NAMALWA (cell line): ENCODE results near the gene CRTC3.
A peak's percentile ranks its signal among the peaks of the same experiment; 100 is the strongest.
"Not testable (repeated sequence)": the region's sequence is repeated elsewhere in the genome, so short reads cannot be mapped to it uniquely, and the experiment has no call there.

Experiments
- DNase-seq: peaks from one replicate; pipeline ENCODE4 v3.0.0-alpha.2; 2015; ENCODE audit warnings: low spot score

The CRTC3 gene

DNA sequence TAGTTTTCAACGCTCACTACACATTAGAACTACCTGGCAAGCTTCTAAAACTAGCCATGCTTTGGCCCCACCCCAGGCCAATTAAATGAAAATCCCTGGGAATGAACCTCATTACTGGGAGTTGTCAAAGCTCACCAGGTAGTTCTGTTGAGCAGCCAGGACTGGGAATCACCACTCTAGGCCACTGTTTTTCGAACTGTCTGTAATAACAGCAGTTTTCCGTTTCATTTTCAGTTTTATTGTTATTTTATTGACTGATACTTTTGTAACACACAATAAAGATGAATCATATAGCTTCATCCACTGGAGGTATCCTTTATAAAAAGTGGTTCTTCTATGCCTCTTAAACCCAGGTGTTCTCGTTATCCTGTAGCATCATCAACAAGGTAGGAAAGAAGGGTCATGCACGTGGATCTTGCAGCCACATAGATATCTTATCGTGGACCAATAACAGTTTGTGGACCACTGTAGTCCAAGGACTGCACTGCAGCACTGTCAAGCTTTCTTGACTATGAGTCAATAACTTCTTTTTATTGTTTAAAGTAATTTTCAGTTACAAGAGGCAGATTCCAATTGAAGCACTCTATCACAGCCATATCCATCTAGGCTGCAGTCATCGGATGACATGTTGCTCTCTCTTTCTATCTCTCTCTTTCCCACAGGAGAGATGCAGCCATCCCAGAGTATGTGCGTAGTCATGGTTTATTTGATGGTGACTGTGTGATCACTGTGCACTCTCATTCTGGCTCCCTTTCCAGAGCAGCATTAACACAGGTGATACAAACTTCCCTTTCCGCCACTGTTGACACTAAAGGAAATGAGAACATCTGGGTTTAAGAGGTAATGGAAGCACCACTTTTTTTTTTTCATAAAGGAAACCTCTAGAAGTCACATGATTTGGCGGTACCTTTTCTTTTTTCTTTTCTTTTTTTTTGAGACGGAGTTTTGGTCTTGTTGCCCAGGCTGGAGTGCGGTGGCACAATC, 148.4 kb downstream of the CRTC3 start:
- no peak for DNase-seq

DNA sequence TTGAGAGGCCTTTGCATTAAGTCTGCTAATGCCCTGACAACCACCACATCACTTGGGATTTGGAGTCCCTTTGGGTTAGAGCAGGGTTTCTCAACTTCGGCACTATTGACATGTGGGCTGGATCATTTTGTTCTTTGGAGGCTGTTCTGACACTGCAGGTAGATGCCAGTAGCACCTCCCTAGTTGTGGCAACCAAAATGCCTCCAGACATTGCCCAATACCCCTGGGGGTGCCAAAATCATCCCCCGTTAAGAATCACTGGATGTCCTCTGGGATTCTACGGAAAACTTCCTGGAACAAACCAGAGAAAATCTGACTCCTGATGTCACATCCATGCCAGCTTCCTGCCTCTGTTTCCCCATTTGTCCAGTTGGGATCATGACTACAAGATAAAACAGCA, 150.2 kb downstream of the CRTC3 start:
- no peak for DNase-seq

DNA sequence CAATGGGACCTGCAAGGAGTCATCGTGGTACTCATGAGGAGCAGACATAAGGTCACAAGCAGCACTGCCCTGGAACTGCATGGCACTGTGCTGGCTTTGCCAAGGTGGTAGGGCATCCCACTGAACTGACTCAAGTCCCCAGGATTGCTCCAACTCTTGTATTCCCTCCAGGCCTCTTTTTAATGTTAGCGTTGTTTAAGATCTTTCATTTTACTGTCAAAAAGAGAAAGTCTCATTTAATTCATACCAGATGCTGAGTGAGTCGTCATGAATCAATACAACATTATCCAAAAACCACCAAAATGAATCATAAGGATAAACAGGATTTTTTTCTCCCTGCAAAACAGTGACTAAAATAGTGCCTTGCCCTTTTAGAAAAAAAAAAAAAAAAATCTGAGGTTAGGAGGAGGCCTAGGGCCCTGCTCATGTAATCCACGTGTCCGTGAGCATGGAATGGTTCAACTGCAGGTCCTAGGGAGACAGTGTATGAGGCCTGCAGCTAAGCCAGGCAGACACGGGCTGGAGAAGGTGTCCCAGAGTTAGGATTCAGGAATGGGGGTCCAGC, 150.7 kb downstream of the CRTC3 start:
- DNase-seq: no peak

DNA sequence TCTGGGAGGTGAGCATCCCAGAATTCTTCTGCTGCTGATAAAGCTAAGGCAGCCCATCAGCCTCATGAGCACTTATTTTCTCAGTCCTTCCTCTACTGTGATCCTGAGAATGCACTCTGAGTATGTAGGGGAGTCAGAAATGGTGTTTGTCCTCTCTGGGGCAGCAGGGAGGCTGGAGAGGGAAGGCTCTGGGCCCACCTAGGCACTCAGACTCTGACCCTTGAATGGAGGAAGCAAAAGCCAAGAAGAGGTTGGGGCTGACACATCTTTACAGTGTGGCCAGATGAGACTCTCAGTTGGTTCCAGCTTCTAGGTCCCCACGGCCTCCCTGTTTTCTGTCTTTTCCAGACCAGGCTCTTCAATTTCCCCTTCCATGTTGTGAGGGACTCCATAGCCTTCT, 151.3 kb downstream of the CRTC3 start:
- no peak for DNase-seq

DNA sequence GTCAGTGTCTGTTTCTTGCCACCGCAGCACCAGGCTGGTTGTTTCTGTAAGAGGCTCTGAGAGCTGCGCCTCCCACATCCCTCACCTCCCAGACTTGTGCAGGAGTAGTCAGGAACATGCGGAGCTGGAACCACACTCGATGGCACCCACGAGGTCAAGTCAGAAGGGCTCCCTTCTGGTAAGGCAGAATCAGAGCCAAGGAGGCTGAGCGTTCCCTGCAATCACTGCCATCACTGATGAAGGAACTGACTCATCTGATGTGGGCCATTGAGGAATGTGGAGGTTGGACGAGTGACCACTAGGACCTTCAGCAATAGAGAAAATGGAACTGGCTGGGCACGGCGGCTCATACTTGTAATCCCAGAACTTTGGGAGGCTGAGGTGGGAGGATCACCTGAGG, 151.8 kb downstream of the CRTC3 start:
- no peak for DNase-seq

DNA sequence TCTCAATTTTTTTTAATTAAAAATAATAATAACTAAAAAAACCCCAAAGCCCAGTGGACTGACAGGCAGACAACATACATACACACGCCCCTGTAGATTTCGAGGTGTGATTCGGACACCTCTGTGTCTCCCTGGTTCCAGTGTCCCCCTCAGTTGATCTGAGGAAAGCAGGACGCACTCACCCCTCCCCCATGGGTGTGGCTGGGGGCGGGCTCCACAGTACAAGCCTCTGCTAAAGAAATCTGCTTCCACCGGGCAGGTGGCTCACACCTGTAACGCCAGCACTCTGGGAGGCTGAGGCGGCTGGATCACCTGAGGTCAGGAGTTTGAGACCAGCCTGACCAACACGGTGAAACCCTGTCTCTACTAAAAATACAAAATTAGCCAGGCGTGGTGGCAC, 153.6 kb downstream of the CRTC3 start:
- DNase-seq: no peak

DNA sequence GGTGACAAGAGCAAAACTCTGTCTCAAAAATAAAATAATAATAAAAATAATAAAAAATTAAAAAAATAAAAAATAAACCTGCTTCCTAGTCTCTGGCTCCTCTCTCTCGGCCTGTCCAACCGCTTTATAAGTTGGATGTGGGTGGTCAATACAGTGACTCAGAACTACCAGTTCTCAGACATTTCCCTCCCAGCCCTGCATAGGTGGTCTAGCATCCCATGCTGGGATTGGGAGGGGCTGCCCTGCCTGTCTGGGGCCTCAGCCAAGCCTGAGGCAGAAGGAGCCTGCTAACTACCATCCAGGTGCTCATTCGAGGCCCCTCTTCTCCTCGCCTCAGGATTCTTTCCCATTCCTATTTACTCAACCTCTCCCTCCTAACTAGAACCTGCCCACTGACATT, 154.2 kb downstream of the CRTC3 start:
- DNase-seq: no peak

DNA sequence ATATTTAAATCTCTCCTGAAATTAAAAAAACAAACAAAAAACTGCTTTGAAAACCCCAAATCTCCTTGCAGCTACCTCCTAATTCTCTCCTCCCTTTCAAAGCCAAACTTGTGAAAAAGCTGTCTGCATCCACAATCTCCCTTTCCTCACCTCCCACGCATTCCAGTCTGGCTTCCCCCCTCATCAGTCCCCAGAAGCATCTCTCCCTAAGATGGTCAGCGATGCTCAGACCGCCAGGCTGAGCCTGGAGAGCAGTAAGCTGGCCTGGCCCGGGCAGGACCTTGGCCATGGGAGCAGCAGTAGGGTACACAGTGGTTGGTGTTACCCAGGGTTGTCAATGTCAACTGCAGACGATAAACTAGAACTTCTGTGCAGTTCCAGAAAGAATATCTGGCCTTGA, 154.6 kb downstream of the CRTC3 start:
- no peak for DNase-seq

DNA sequence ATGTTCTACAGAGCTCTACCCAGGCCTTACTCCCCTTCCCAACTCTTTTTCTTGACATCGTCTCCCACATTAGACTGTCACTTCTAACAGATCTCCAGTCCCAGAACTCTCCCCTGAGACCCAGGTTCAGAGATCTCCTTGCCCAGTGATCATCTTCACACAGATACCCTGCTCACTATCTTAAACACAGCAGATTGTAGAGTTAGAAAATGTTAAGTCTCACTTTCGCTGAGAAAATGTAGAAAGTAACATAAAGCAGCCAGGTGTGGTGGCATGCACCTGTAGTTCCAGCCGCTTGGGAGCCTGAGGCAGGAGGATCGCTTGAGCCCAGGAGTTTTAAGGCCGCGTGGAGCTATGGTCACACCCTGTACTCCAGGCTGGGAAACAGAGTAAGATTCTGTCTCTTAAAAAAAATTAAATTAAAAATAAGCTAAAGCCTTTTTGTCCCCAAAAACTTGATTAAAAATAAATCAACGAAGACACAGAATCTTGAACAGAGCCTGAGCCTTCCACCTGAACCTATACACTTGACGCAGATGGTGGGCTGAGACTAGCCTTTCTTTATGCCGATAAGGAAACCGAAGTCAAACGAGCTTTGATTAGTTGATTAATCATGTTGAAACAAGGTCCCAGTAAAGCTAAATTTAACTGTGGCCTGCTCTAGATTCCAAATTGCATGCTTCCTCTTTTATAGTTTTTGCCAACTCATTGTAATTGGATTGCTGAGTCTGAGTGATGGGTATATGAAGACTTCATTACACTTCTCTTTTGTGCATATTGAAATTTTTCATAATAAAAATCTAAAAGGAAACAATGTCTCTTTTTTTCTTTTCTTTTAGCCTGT, 156.1 kb downstream of the CRTC3 start:
- DNase-seq: peak; percentile 43

DNA sequence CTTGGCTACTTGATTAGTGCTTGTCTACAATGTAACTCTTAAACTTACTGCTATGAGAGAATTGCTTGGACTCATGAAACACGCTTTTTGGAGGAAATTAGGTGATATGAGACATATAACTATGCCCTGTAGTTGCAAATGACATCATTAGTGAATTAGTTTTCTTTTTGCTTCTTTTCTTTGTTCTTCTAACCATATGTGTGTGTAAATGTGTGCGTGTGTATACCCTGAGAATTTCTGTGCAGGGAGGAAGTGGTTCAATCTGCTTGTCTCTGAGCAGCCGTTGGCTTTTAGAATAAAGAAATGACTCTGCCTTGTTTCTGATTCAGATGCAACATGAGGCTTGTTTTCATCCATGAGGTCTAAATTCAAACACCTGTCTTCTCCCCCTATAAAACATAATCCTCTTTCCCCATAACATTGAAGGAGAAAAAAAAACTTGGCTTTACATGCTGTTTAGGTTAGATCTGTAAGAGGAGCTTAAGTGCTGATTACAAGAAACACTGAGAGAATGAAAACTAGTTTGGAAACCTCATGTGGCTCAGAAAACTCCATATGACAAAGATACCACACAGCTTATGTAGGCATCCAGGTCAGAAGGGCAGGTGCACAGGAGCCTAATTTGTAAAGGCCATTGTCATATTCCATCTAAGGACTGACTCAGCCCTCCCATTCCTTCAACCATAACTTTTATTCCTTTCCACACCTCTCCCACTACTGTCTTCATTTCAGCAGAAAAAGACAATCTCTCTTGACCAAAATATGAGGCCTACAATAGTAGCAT, 156.9 kb downstream of the CRTC3 start:
- DNase-seq: peak; percentile 52

DNA sequence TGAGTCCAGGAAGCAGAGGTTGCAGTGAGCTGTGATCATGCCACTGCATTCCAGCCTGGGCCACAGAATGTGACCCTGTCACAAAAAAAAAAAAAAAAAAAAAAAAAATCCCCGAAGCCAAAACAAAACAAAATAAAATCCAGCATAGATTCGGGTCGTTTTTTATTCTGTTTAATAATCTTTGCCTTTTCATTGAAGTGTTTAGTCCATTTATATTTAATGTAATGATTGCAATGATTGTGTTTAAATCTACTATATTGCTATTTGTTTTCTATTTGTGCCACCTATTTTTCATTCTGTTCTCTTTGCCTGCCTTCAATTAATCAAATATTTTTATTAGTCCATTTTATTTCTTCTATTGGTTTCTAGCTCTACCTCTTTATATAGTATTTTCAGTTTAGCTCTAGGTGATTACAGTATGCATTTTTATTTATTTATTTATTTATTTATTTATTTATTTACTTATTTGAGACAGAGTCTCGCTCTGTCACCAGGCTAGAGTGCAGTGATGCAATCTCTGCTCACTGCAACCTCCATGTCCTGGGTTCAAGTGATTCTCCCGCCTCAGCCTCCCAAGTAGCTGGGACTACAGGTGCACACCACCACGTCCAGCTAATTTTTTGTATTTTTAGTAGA, 159.7 kb downstream of the CRTC3 start:
- not testable (repeated sequence) for DNase-seq

DNA sequence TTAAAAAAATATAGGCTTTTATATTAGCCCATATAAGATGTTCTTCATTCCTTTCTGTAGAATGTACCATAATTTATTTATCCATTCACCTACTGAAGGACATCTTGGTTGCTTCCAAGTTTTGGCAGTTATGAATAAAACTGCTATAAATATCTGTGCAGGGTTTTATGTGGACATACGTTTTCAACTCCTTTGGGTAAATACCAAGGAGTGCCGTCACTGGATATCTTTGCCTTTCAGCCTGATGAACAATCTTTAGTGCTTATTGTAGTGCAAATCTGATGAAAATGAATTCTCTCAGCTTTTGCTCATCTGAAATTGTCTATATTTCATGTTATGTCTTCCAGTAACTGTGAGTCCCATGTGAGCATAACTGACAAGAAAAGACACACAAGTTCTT, 160.9 kb downstream of the CRTC3 start:
- DNase-seq: no peak

DNA sequence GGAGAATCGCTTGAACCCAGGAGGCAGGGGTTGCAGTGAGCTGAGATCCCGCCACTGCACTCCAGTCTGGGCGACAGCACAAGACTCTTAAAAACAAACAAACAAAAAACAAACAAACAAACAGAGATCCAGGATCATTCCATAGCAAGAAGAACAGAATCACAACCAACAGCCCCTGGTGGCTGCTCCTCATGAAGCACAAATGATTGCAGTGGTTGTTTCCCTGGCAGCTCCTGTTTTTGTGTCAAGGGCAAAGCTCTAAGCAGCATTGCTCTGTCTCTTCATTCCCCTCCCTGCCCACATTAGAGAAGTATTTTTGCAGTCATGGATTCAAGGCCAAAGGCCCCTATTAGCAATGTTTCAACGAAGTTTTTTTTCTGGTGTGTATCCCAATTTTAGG, 161.6 kb downstream of the CRTC3 start:
- DNase-seq: no peak

DNA sequence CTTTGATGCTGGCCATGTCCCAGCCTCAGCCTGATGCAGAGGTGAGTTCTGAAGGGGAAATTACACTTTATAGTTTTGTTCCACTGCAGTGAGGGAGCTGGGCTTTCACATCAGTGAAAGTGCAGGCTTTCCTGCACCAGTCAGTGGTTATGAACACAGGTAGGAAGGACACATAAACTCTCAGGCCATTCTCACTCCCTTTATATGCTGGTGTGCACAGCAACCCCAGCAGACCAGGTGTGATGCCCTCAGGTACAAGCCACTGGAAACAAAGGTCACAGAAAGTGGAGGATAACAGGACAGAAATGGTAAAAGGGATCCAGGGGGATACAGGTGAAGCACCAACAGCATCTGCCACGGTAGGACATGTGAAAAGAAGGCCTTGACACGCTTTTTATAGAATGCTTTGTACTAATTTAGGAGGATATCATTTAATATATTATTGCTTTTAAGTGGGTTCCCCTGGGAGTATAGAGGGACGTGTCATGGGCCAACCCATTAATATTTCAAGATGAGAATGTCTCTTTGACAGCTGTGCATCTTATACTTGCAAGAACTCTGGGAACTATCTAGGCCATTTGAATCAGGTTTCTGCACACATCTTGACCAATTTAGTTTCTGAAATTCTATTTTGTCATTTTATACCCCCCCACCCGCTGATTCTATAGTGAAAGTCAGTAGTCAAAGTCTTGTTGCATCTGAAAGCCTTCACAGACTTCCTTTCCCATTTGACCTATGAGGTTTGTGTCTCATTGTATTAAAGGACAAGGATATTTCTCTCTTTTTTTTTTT, 162.5 kb downstream of the CRTC3 start:
- DNase-seq: no peak
